ENCODE measurements around the gene ZNF765.
"Not testable (repeated sequence)": the region's sequence is repeated elsewhere in the genome, so short reads cannot be mapped to it uniquely, and the experiment has no call there.

The ZNF765 gene

DNA sequence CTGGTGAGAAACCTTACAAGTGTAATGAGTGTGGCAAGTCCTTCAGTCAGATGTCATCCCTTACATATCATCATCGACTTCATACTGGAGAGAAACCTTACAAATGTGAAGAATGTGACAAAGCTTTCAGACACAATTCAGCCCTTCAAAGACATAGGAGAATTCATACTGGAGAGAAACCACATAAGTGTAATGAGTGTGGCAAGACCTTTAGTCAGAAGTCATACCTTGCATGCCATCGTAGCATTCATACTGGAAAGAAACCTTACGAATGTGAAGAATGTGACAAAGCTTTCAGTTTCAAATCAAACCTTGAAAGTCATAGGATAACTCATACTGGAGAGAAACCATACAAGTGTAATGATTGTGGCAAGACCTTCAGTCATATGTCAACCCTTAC, 13.6 kb upstream of the ZNF765 start:
- Histone ChIP-seq H3K27me3 (ENCODE audit: control insufficient read depth in 2 of 2, insufficient read depth in 2 of 2, low read length in 2 of 2) (no peaks in the 10 kb centered on the region), H3K4me1 (ENCODE audit: control insufficient read depth in 2 of 2, insufficient read depth in 2 of 2, low read length in 2 of 2) (no peaks in the 10 kb centered on the region), H3K9ac (ENCODE audit: low read depth in 1 of 2, low read length in 2 of 2) (no peak overlapping the region), H3K36me3 (ENCODE audit: control insufficient read depth in 2 of 2, insufficient read depth in 2 of 2, low read length in 2 of 2) (peaks cover 29 to 36% of the 10 kb centered on the region in 2 donors), H3K27ac (ENCODE audit: low read depth in 2 of 2, low read length in 2 of 2) (no peak overlapping the region), H3K9me3 (ENCODE audit: control insufficient read depth in 2 of 2, low read length in 2 of 2) (peaks cover 26 to 43% of the 10 kb centered on the region in 2 donors), H3K4me3 (ENCODE audit: low read length in 2 of 2) (no peak overlapping the region)

DNA sequence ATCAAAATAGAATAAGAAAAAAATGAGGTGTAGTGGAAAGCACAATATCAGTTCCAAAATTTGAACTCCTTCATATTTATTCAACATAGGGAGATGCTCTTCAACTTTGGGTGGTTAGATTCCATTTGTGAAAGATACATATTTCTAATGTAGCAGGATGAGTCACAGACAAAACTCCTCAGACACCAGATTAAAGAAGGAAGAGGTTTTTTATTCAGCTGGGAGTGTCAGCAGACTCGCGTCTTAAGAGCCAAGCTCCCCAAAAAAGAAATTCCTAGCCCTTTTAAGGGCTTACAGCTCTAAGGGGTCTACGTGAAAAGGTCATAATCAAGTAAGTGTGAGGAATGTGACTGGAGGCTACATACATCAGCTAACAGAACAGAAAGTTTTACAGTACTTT, 6.8 kb upstream of the ZNF765 start:
- Histone ChIP-seq H3K36me3 (ENCODE audit: control insufficient read depth in 2 of 2, insufficient read depth in 2 of 2, low read length in 2 of 2) (peaks cover 0 to 5% of the 10 kb centered on the region in 2 donors), H3K27me3 (ENCODE audit: control insufficient read depth in 2 of 2, insufficient read depth in 2 of 2, low read length in 2 of 2) (no peaks in the 10 kb centered on the region), H3K4me3 (ENCODE audit: low read length in 2 of 2) (no peak overlapping the region), H3K9ac (ENCODE audit: low read depth in 1 of 2, low read length in 2 of 2) (no peak overlapping the region), H3K27ac (ENCODE audit: low read depth in 2 of 2, low read length in 2 of 2) (no peak overlapping the region), H3K9me3 (ENCODE audit: control insufficient read depth in 2 of 2, low read length in 2 of 2) (peaks cover 20 to 21% of the 10 kb centered on the region in 2 donors), H3K4me1 (ENCODE audit: control insufficient read depth in 2 of 2, insufficient read depth in 2 of 2, low read length in 2 of 2) (no peaks in the 10 kb centered on the region)

DNA sequence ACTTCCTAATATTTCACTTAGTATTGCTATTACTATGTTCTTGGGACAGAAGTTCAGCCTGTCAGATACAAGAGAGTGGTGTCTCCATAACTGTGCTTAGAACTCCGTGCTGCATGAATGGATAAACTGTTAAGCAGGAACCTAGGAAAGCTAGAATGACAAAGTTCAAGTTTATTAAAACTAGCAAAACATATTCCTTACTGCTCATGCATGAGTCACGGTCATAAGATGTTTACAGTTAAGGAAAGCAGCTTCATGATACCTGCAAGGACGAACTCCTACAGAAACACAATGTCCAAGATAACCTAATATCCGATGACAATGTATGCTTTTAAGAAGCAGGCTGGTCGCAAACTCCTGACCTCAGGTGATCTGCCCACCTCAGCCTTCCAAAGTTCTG, 6.0 kb upstream of the ZNF765 start:
- Histone ChIP-seq H3K4me3 (ENCODE audit: low read length in 2 of 2) (no peak overlapping the region), H3K4me1 (ENCODE audit: control insufficient read depth in 2 of 2, insufficient read depth in 2 of 2, low read length in 2 of 2) (peaks cover under 1 to 1% of the 10 kb centered on the region in 2 donors), H3K9me3 (ENCODE audit: control insufficient read depth in 2 of 2, low read length in 2 of 2) (peaks cover 18 to 20% of the 10 kb centered on the region in 2 donors), H3K9ac (ENCODE audit: low read depth in 1 of 2, low read length in 2 of 2) (no peak overlapping the region), H3K27me3 (ENCODE audit: control insufficient read depth in 2 of 2, insufficient read depth in 2 of 2, low read length in 2 of 2) (no peaks in the 10 kb centered on the region), H3K36me3 (ENCODE audit: control insufficient read depth in 2 of 2, insufficient read depth in 2 of 2, low read length in 2 of 2) (peaks cover 0 to 5% of the 10 kb centered on the region in 2 donors), H3K27ac (ENCODE audit: low read depth in 2 of 2, low read length in 2 of 2) (no peak overlapping the region)

DNA sequence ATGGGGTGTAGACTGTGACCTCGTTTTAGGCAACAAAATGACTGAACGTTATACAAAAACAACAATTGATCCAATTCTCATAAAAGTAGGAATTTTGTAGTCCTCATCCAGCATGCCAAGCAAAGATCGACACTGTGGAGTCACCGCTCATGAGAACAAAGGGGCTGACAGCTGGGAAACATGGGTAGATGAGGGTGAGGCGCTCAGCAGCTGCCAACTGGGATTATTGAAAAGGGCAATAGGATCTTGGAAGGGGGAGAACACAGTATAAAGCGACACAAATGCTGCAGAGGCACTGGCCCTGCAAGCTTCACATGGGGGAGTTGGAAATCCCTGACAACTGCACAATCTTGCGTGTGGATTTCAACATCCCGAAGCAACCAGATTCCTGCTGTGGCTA, 5.4 kb upstream of the ZNF765 start:
- Histone ChIP-seq H3K9me3 (ENCODE audit: control insufficient read depth in 2 of 2, low read length in 2 of 2) (peaks cover 13 to 17% of the 10 kb centered on the region in 2 donors), H3K36me3 (ENCODE audit: control insufficient read depth in 2 of 2, insufficient read depth in 2 of 2, low read length in 2 of 2) (peaks cover 0 to 5% of the 10 kb centered on the region in 2 donors), H3K27me3 (ENCODE audit: control insufficient read depth in 2 of 2, insufficient read depth in 2 of 2, low read length in 2 of 2) (no peaks in the 10 kb centered on the region), H3K9ac (ENCODE audit: low read depth in 1 of 2, low read length in 2 of 2) (no peak overlapping the region), H3K27ac (ENCODE audit: low read depth in 2 of 2, low read length in 2 of 2) (no peak overlapping the region), H3K4me1 (ENCODE audit: control insufficient read depth in 2 of 2, insufficient read depth in 2 of 2, low read length in 2 of 2) (peaks cover 5 to 6% of the 10 kb centered on the region in 2 donors), H3K4me3 (ENCODE audit: low read length in 2 of 2) (no peak overlapping the region)

DNA sequence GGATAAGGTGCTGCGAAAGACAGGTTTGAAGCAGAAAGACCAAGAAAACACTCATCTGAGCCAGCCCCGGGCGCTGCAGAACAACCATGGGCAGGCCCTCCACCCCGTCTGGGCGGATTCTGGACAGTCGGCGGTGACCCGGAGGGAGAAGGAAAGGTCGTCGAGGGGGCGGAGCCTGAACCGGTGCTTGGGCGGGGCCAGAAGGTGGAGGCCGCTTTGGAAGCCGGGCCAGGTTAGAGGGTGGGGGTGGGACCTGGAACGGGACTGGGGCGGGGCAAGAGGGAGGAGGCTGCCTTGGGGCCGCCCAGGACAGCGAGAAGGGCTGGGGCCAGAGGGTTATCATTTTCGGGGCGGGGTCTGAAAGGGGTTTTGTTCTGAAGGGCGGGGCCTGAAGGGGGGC, 5.0 kb upstream of the ZNF765 start:
- no peaks in the 10 kb centered on the region for H3K27me3 ChIP-seq (ENCODE audit: control insufficient read depth in 2 of 2, insufficient read depth in 2 of 2, low read length in 2 of 2)
- no peak overlapping the region for H3K9ac ChIP-seq (ENCODE audit: low read depth in 1 of 2, low read length in 2 of 2)
- peaks cover 10 to 17% of the 10 kb centered on the region in 2 donors for H3K9me3 ChIP-seq (ENCODE audit: control insufficient read depth in 2 of 2, low read length in 2 of 2)
- H3K36me3 ChIP-seq (ENCODE audit: control insufficient read depth in 2 of 2, insufficient read depth in 2 of 2, low read length in 2 of 2): peaks cover 0 to 5% of the 10 kb centered on the region in 2 donors
- H3K4me1 ChIP-seq (ENCODE audit: control insufficient read depth in 2 of 2, insufficient read depth in 2 of 2, low read length in 2 of 2): peaks cover 7 to 8% of the 10 kb centered on the region in 2 donors
- no peak overlapping the region for H3K27ac ChIP-seq (ENCODE audit: low read depth in 2 of 2, low read length in 2 of 2)
- H3K4me3 ChIP-seq (ENCODE audit: low read length in 2 of 2): no peak overlapping the region

DNA sequence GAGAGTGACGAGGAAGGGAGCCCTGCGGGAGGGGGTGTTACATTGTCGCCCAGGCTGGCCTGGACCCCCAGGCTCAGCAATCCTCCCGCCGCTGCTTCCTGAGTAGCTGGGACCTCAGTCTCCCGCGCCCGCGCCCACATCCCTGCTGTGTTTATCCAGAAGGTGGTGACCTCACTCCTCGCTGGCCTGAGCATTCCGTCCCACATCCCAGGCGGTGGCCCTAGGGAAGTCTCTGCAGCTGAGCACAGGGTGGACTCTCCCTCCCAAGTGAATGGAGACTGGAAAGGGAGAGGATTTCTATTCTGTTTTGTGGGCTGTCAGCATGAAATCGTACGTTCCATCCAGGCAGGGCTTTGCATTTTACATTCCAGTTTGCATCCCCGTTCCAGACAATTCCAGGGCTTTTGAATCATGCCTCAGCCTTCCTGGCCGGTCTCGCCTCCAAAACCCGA, 401 bp upstream of the ZNF765 start:
- H3K9ac ChIP-seq (ENCODE audit: low read depth in 1 of 2, low read length in 2 of 2): peak overlapping the region; percentile 81 to 91
- peak overlapping the region; percentile 72 to 83 for H3K27ac ChIP-seq (ENCODE audit: low read depth in 2 of 2, low read length in 2 of 2)
- H3K4me3 ChIP-seq (ENCODE audit: low read length in 2 of 2): peak overlapping the region; percentile 88 to 89
- H3K36me3 ChIP-seq (ENCODE audit: control insufficient read depth in 2 of 2, insufficient read depth in 2 of 2, low read length in 2 of 2): peaks cover 0 to 6% of the 10 kb centered on the region in 2 donors
- peaks cover 0 to 2% of the 10 kb centered on the region in 2 donors for H3K9me3 ChIP-seq (ENCODE audit: control insufficient read depth in 2 of 2, low read length in 2 of 2)
- H3K4me1 ChIP-seq (ENCODE audit: control insufficient read depth in 2 of 2, insufficient read depth in 2 of 2, low read length in 2 of 2): peaks cover 7 to 8% of the 10 kb centered on the region in 2 donors
- no peaks in the 10 kb centered on the region for H3K27me3 ChIP-seq (ENCODE audit: control insufficient read depth in 2 of 2, insufficient read depth in 2 of 2, low read length in 2 of 2)

DNA sequence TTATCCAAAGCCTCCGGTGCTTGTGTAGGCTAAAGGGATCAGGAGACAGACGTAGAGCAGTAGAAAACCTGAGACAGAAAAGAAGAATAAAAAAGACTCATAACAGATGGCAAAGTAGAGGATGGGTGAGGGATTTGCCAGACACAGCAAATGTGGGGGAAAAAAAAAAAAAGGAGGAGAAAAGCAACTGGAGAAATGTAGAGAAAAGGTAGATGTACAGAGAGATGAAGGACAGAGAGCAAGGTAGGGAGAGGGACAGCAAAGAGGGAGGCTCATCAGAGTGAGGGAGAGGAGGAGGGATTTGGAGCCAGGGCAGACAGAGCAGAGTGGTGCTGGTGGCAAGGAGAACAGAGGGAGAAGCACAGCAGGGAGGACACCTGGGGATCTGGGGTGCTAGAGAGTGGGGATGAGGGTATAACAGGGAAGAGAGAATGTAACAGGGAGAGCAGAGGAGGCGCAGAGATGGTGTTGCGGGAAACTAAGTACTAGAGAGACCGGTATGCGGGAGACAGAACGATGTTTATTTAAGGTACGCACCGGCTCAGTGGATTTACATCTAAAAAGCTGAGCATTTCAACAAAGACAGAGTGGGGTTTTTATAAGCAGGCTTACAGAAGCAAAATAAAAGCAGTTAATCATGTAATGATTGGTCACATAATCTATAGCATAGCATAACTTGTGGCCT, 1.0 kb downstream of the ZNF765 start:
- H3K36me3 ChIP-seq (ENCODE audit: control insufficient read depth in 2 of 2, insufficient read depth in 2 of 2, low read length in 2 of 2): peaks cover 12 to 19% of the 10 kb centered on the region in 2 donors
- H3K4me3 ChIP-seq (ENCODE audit: low read length in 2 of 2): peak overlapping the region; percentile 88 to 89
- H3K27ac ChIP-seq (ENCODE audit: low read depth in 2 of 2, low read length in 2 of 2): peak overlapping the region; percentile 83 to 88
- H3K4me1 ChIP-seq (ENCODE audit: control insufficient read depth in 2 of 2, insufficient read depth in 2 of 2, low read length in 2 of 2); H3K9me3 ChIP-seq (ENCODE audit: control insufficient read depth in 2 of 2, low read length in 2 of 2); H3K27me3 ChIP-seq (ENCODE audit: control insufficient read depth in 2 of 2, insufficient read depth in 2 of 2, low read length in 2 of 2): not testable (repeated sequence)
- peak overlapping the region; percentile 84 to 91 for H3K9ac ChIP-seq (ENCODE audit: low read depth in 1 of 2, low read length in 2 of 2)

DNA sequence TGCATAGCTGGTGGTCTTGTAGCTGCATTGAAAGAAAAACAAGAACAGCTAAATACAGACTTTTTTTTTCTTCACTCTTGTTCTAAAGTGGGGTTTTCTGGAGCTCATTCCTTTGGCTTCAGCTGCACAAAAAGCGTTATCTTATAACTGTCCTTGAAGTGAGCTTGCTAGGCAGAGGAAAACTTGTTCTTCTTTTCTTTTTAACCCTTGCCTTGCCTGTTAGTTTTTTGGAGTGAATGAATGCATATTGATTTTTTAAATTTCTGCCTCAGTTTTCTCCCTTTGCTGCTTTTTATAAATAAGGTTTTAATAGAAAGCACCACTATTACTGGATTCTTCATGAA, 1.5 kb downstream of the ZNF765 start:
- H3K9me3 ChIP-seq (ENCODE audit: control insufficient read depth in 2 of 2, low read length in 2 of 2): peaks cover under 1 to 3% of the 10 kb centered on the region in 2 donors
- no peak overlapping the region for H3K9ac ChIP-seq (ENCODE audit: low read depth in 1 of 2, low read length in 2 of 2)
- H3K4me1 ChIP-seq (ENCODE audit: control insufficient read depth in 2 of 2, insufficient read depth in 2 of 2, low read length in 2 of 2): peaks cover 7 to 8% of the 10 kb centered on the region in 2 donors
- H3K4me3 ChIP-seq (ENCODE audit: low read length in 2 of 2): peak overlapping the region in 1 of 2 donors; percentile 88
- H3K36me3 ChIP-seq (ENCODE audit: control insufficient read depth in 2 of 2, insufficient read depth in 2 of 2, low read length in 2 of 2): peaks cover 13 to 21% of the 10 kb centered on the region in 2 donors
- H3K27me3 ChIP-seq (ENCODE audit: control insufficient read depth in 2 of 2, insufficient read depth in 2 of 2, low read length in 2 of 2): no peaks in the 10 kb centered on the region
- no peak overlapping the region for H3K27ac ChIP-seq (ENCODE audit: low read depth in 2 of 2, low read length in 2 of 2)

DNA sequence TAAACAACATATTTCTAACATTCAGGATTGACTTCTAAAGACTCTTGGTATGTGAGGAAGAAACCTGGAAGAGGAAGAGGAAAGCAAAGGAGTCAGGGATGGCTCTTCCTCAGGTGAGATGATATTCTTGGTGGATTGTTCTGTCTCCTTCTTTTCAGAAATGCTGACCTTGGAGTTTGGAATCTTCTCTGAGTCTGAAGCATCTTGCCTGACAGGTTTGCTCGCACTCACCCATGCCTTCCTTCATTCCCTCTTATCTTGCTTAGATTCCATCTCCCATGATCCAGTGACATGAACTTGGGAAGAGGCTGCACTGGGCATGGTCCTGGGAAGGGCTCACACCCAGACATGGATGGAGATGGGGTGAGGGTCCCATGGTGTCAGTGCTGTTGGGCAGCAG, 3.0 kb downstream of the ZNF765 start:
- not testable (repeated sequence) for H3K9me3 ChIP-seq (ENCODE audit: control insufficient read depth in 2 of 2, low read length in 2 of 2); H3K27ac ChIP-seq (ENCODE audit: low read depth in 2 of 2, low read length in 2 of 2); H3K4me1 ChIP-seq (ENCODE audit: control insufficient read depth in 2 of 2, insufficient read depth in 2 of 2, low read length in 2 of 2); H3K27me3 ChIP-seq (ENCODE audit: control insufficient read depth in 2 of 2, insufficient read depth in 2 of 2, low read length in 2 of 2); H3K4me3 ChIP-seq (ENCODE audit: low read length in 2 of 2); H3K9ac ChIP-seq (ENCODE audit: low read depth in 1 of 2, low read length in 2 of 2)
- peaks cover 21 to 29% of the 10 kb centered on the region in 2 donors for H3K36me3 ChIP-seq (ENCODE audit: control insufficient read depth in 2 of 2, insufficient read depth in 2 of 2, low read length in 2 of 2)

DNA sequence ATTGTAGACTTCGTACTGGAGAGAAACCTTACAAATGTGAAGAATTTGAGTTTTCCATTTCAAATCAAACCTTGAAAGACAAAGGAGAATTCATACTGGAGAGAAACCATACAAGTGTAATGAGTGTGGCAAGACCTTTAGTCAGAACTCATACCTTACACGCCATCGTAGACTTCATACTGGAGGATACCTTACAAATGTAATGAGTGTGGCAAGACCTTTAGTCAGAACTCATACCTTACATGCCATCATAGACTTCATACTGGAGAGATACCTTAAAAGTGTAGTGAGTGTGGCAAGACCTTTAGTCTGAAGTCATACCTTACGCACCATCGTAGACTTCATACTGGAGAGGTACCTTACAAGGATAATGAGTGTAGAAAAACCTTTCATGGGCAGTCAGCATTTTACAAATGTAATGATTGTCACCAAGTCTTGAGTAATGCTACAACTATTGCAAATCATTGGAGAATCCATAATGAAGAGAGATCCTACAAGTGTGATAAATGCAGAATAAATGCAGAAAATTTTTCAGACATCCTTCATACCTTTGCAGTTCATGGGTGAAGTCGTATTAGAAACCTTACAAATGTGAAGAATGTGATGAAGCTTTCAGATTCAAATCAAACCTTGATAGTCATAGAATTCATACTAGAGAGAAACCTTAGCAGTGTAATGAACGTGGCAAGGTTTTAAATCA, 14.7 kb downstream of the ZNF765 start:
- Histone ChIP-seq H3K36me3 (ENCODE audit: control insufficient read depth in 2 of 2, insufficient read depth in 2 of 2, low read length in 2 of 2) (peaks cover 29 to 35% of the 10 kb centered on the region in 2 donors), H3K9ac (ENCODE audit: low read depth in 1 of 2, low read length in 2 of 2) (no peak overlapping the region), H3K9me3 (ENCODE audit: control insufficient read depth in 2 of 2, low read length in 2 of 2) (peaks cover 41 to 50% of the 10 kb centered on the region in 2 donors), H3K27ac (ENCODE audit: low read depth in 2 of 2, low read length in 2 of 2) (no peak overlapping the region), H3K4me1 (ENCODE audit: control insufficient read depth in 2 of 2, insufficient read depth in 2 of 2, low read length in 2 of 2) (no peaks in the 10 kb centered on the region), H3K27me3 (ENCODE audit: control insufficient read depth in 2 of 2, insufficient read depth in 2 of 2, low read length in 2 of 2) (no peaks in the 10 kb centered on the region), H3K4me3 (ENCODE audit: low read length in 2 of 2) (peak overlapping the region in 1 of 2 donors; percentile 1)
